Germinal center (tissue), 1 donor: ENCODE measurements around the gene TFPI.
A peak's percentile ranks its signal among the peaks of the same experiment; 100 is the strongest.

Source experiments
- DNase-seq: peaks from one replicate; pipeline ENCODE4 v3.0.0; 2012; ENCODE audit warnings: mixed read lengths, low spot score

The TFPI gene

GRCh38 chr2:187504312-187504921 lies 49.8 kb downstream of the TFPI start:
- no peak for DNase-seq

- DNase-seq = no peak
Observed at GRCh38 chr2:187503700-187504099, 50.5 kb downstream of the TFPI start.

- DNase-seq = no peak
Observed at GRCh38 chr2:187502467-187502866, 51.8 kb downstream of the TFPI start.

- DNase-seq = no peak
Observed at GRCh38 chr2:187500585-187501359, 53.5 kb downstream of the TFPI start.

- peak; percentile 8 for DNase-seq
Observed at GRCh38 chr2:187499941-187500532, 54.2 kb downstream of the TFPI start.

GRCh38 chr2:187497858-187498463 lies 56.3 kb downstream of the TFPI start:
- DNase-seq = no peak

GRCh38 chr2:187497140-187497539 lies 57.1 kb downstream of the TFPI start:
- DNase-seq = no peak

- no peak for DNase-seq
Observed at GRCh38 chr2:187495324-187495723, 58.9 kb downstream of the TFPI start.

- no peak for DNase-seq
Observed at GRCh38 chr2:187493877-187494568, 60.2 kb downstream of the TFPI start.

- no peak for DNase-seq
Observed at GRCh38 chr2:187493180-187493579, 61.1 kb downstream of the TFPI start.

GRCh38 chr2:187486241-187486640 lies 68.0 kb downstream of the TFPI start:
- DNase-seq = no peak

- no peak for DNase-seq
Observed at GRCh38 chr2:187485523-187485922, 68.7 kb downstream of the TFPI start.

- DNase-seq = no peak
Observed at GRCh38 chr2:187483537-187483936, 70.7 kb downstream of the TFPI start.

GRCh38 chr2:187482796-187483195 lies 71.4 kb downstream of the TFPI start:
- no peak for DNase-seq

- no peak for DNase-seq
Observed at GRCh38 chr2:187481543-187481942, 72.7 kb downstream of the TFPI start.

GRCh38 chr2:187478719-187479118 lies 75.5 kb downstream of the TFPI start:
- no peak for DNase-seq

GRCh38 chr2:187477051-187477450 lies 77.2 kb downstream of the TFPI start:
- no peak for DNase-seq

GRCh38 chr2:187475499-187476248 lies 78.6 kb downstream of the TFPI start:
- DNase-seq = no peak

GRCh38 chr2:187470698-187471097 lies 83.5 kb downstream of the TFPI start:
- no peak for DNase-seq

- DNase-seq = no peak
Observed at GRCh38 chr2:187469538-187469937, 84.7 kb downstream of the TFPI start.

GRCh38 chr2:187468262-187468661 lies 86.0 kb downstream of the TFPI start:
- DNase-seq = no peak
